Upper lobe of left lung (tissue), 4 donors: ENCODE measurements around the gene FOXL1.

ENCODE experiments used
- EP300 ChIP-seq, 4 donors: sonication (generic); formaldehyde crosslinking; IDR thresholded peaks; one replicate each; pipeline ENCODE4 v1.5.1; 2017; ENCODE audit warnings: antibody characterized with exemption in 4 of 4, control low read depth in 2 of 4
- POLR2AphosphoS5 ChIP-seq, 2 donors: sonication (generic); formaldehyde crosslinking; IDR thresholded peaks; one replicate each; pipeline ENCODE4 v1.5.1; 2017; ENCODE audit warnings: antibody characterized with exemption in 2 of 2
- TF ChIP-seq, protein P1 (sequence below), 6 experiments: fragments of 450-650 bp in 4 of 6; fragments of 200-600 bp in 2 of 6; sonication (generic) in 2 of 6; IDR thresholded peaks; one replicate each; pipeline ENCODE4 v1.5.1; 2016 to 2019; ENCODE audit warnings: antibody characterized with exemption in 6 of 6

GRCh38 chr16:86593913-86594620 lies 15.7 kb downstream of the FOXL1 start:
- TF ChIP-seq, protein P1, sequence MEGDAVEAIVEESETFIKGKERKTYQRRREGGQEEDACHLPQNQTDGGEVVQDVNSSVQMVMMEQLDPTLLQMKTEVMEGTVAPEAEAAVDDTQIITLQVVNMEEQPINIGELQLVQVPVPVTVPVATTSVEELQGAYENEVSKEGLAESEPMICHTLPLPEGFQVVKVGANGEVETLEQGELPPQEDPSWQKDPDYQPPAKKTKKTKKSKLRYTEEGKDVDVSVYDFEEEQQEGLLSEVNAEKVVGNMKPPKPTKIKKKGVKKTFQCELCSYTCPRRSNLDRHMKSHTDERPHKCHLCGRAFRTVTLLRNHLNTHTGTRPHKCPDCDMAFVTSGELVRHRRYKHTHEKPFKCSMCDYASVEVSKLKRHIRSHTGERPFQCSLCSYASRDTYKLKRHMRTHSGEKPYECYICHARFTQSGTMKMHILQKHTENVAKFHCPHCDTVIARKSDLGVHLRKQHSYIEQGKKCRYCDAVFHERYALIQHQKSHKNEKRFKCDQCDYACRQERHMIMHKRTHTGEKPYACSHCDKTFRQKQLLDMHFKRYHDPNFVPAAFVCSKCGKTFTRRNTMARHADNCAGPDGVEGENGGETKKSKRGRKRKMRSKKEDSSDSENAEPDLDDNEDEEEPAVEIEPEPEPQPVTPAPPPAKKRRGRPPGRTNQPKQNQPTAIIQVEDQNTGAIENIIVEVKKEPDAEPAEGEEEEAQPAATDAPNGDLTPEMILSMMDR (IDR thresholded peaks at IDR 0.05), result no peak
- TF ChIP-seq EP300 (IDR thresholded peaks at IDR 0.05), result no peak
- TF ChIP-seq POLR2AphosphoS5 (IDR thresholded peaks at IDR 0.05), result no peak
